ENCODE measurements around the gene WDR64. TPM values are rescaled to one million over a fixed set of nuclear protein-coding genes. Genes with fewer than 3 reads are reported as not detected.

WDR64 gene
- polyA plus RNA-seq, 1 donor from 2014 or later: 0.21 TPM

GRCh38 chr1:241724741-241725356 is 72.8 kb downstream of the WDR64 start:
- H3K4me3 ChIP-seq (ENCODE audit: low read length): no peak overlapping the region
- H3K27ac ChIP-seq (ENCODE audit: low read length): no peak overlapping the region
- no peaks in the 10 kb centered on the region for H3K36me3 ChIP-seq (ENCODE audit: insufficient read depth, low read length)
- H4K20me1 ChIP-seq (ENCODE audit: insufficient read depth): no peaks in the 10 kb centered on the region
- H2AFZ ChIP-seq (ENCODE audit: low read depth, low read length): no peak overlapping the region
- H3K79me2 ChIP-seq (replicated peaks; ENCODE audit: insufficient read depth, low read length): no peaks in the 10 kb centered on the region
- no peaks in the 10 kb centered on the region for H3K9me3 ChIP-seq (ENCODE audit: low read length)
- no peaks in the 10 kb centered on the region for H3F3A ChIP-seq (ENCODE audit: insufficient read depth, low read length, poor library complexity, severe bottlenecking)
- H3K27me3 ChIP-seq (ENCODE audit: insufficient read depth, low read depth, low read length): no peaks in the 10 kb centered on the region
- no peak overlapping the region for H3K9ac ChIP-seq (ENCODE audit: low read length)
- TF ChIP-seq POLR2AphosphoS5 (IDR thresholded peaks at IDR 0.05) (no peak), EP300 (conservative IDR thresholded peaks at IDR 0.05; ENCODE audit: poor library complexity, severe bottlenecking) (no peak), MXI1 (conservative IDR thresholded peaks at IDR 0.05; ENCODE audit: poor library complexity, severe bottlenecking) (no peak), EZH2 (IDR thresholded peaks at IDR 0.05; ENCODE audit: borderline replicate concordance, insufficient read depth, low read length, poor library complexity, severe bottlenecking) (no peak)
- TF ChIP-seq, protein P1, sequence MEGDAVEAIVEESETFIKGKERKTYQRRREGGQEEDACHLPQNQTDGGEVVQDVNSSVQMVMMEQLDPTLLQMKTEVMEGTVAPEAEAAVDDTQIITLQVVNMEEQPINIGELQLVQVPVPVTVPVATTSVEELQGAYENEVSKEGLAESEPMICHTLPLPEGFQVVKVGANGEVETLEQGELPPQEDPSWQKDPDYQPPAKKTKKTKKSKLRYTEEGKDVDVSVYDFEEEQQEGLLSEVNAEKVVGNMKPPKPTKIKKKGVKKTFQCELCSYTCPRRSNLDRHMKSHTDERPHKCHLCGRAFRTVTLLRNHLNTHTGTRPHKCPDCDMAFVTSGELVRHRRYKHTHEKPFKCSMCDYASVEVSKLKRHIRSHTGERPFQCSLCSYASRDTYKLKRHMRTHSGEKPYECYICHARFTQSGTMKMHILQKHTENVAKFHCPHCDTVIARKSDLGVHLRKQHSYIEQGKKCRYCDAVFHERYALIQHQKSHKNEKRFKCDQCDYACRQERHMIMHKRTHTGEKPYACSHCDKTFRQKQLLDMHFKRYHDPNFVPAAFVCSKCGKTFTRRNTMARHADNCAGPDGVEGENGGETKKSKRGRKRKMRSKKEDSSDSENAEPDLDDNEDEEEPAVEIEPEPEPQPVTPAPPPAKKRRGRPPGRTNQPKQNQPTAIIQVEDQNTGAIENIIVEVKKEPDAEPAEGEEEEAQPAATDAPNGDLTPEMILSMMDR (IDR thresholded peaks at IDR 0.05; ENCODE audit: poor library complexity, severe bottlenecking): no peak
- no peak overlapping the region for H3K4me2 ChIP-seq (ENCODE audit: low read length)
- H3K9me2 ChIP-seq (ENCODE audit: insufficient read depth, low read length): no peaks in the 10 kb centered on the region

- Histone ChIP-seq H3K79me2 (replicated peaks; ENCODE audit: insufficient read depth, low read length) (no peaks in the 10 kb centered on the region), H3K4me3 (ENCODE audit: low read length) (no peak overlapping the region), H3K4me2 (ENCODE audit: low read length) (no peak overlapping the region), H2AFZ (ENCODE audit: low read depth, low read length) (no peak overlapping the region), H3K9me2 (ENCODE audit: insufficient read depth, low read length) (no peaks in the 10 kb centered on the region), H3K9me3 (ENCODE audit: low read length) (no peaks in the 10 kb centered on the region), H3K27ac (ENCODE audit: low read length) (no peak overlapping the region), H3K27me3 (ENCODE audit: insufficient read depth, low read depth, low read length) (no peaks in the 10 kb centered on the region), H3K36me3 (ENCODE audit: insufficient read depth, low read length) (no peaks in the 10 kb centered on the region), H3K9ac (ENCODE audit: low read length) (no peak overlapping the region), H3F3A (ENCODE audit: insufficient read depth, low read length, poor library complexity, severe bottlenecking) (no peaks in the 10 kb centered on the region), H4K20me1 (ENCODE audit: insufficient read depth) (no peaks in the 10 kb centered on the region)
- TF ChIP-seq EZH2 (IDR thresholded peaks at IDR 0.05; ENCODE audit: borderline replicate concordance, insufficient read depth, low read length, poor library complexity, severe bottlenecking) (no peak), MXI1 (conservative IDR thresholded peaks at IDR 0.05; ENCODE audit: poor library complexity, severe bottlenecking) (no peak)
Observed at GRCh38 chr1:241730031-241730430, 78.0 kb downstream of the WDR64 start.

DNA sequence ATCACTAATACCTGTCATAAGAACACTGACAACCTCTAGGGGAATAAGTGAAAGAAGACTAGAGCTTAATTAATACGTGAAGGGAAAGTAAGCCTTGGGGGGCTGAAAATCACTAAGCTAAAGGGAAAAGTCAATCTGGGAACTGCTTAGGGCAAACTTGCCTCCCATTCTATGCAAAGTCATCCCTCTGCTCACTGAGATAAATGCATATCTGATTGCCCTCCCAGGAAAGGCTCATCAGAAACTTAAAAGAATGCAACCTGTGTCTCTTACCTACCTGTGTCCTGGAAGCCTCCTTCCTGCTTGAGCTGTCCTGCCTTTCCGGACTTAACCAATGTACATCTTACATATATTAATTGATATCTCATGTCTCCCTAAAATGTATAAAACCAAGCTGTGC is 81.8 kb downstream of the WDR64 start:
- TF ChIP-seq RAD21 (conservative IDR thresholded peaks at IDR 0.05) (no peak), EZH2 (IDR thresholded peaks at IDR 0.05; ENCODE audit: borderline replicate concordance, insufficient read depth, low read length, poor library complexity, severe bottlenecking) (no peak), EP300 (conservative IDR thresholded peaks at IDR 0.05; ENCODE audit: poor library complexity, severe bottlenecking) (no peak), SMC3 (conservative IDR thresholded peaks at IDR 0.05; ENCODE audit: poor library complexity) (no peak), MXI1 (conservative IDR thresholded peaks at IDR 0.05; ENCODE audit: poor library complexity, severe bottlenecking) (no peak), POLR2AphosphoS5 (IDR thresholded peaks at IDR 0.05) (no peak), TAF1 (IDR thresholded peaks at IDR 0.05; ENCODE audit: low read depth) (no peak)
- TF ChIP-seq, protein P2, sequence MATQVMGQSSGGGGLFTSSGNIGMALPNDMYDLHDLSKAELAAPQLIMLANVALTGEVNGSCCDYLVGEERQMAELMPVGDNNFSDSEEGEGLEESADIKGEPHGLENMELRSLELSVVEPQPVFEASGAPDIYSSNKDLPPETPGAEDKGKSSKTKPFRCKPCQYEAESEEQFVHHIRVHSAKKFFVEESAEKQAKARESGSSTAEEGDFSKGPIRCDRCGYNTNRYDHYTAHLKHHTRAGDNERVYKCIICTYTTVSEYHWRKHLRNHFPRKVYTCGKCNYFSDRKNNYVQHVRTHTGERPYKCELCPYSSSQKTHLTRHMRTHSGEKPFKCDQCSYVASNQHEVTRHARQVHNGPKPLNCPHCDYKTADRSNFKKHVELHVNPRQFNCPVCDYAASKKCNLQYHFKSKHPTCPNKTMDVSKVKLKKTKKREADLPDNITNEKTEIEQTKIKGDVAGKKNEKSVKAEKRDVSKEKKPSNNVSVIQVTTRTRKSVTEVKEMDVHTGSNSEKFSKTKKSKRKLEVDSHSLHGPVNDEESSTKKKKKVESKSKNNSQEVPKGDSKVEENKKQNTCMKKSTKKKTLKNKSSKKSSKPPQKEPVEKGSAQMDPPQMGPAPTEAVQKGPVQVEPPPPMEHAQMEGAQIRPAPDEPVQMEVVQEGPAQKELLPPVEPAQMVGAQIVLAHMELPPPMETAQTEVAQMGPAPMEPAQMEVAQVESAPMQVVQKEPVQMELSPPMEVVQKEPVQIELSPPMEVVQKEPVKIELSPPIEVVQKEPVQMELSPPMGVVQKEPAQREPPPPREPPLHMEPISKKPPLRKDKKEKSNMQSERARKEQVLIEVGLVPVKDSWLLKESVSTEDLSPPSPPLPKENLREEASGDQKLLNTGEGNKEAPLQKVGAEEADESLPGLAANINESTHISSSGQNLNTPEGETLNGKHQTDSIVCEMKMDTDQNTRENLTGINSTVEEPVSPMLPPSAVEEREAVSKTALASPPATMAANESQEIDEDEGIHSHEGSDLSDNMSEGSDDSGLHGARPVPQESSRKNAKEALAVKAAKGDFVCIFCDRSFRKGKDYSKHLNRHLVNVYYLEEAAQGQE (IDR thresholded peaks at IDR 0.05; ENCODE audit: borderline replicate concordance): no peak
- TF ChIP-seq, protein P1 (IDR thresholded peaks at IDR 0.05; ENCODE audit: poor library complexity, severe bottlenecking): no peak

More for the DNA sequence above, 81.8 kb downstream of the WDR64 start:
- Histone ChIP-seq H3K4me3 (ENCODE audit: low read length) (no peak overlapping the region), H3K9me3 (ENCODE audit: low read length) (no peaks in the 10 kb centered on the region), H4K20me1 (ENCODE audit: insufficient read depth) (no peaks in the 10 kb centered on the region), H3K9me2 (ENCODE audit: insufficient read depth, low read length) (no peaks in the 10 kb centered on the region), H3F3A (ENCODE audit: insufficient read depth, low read length, poor library complexity, severe bottlenecking) (no peaks in the 10 kb centered on the region), H3K4me2 (ENCODE audit: low read length) (no peak overlapping the region), H3K27me3 (ENCODE audit: insufficient read depth, low read depth, low read length) (no peaks in the 10 kb centered on the region), H2AFZ (ENCODE audit: low read depth, low read length) (no peak overlapping the region), H3K36me3 (ENCODE audit: insufficient read depth, low read length) (no peaks in the 10 kb centered on the region), H3K79me2 (replicated peaks; ENCODE audit: insufficient read depth, low read length) (no peaks in the 10 kb centered on the region), H3K9ac (ENCODE audit: low read length) (no peak overlapping the region), H3K27ac (ENCODE audit: low read length) (no peak overlapping the region)

All from neural cell (in vitro differentiated cells).